Measurements from ENCODE around the gene FADS1. TPM values are rescaled to one million over a fixed set of nuclear protein-coding genes. Genes with fewer than 3 reads are reported as not detected.

Gene FADS1
- total and polyA plus RNA-seq, 2 experiments from 2014 or later, result 74.9 to 119 TPM

DNA sequence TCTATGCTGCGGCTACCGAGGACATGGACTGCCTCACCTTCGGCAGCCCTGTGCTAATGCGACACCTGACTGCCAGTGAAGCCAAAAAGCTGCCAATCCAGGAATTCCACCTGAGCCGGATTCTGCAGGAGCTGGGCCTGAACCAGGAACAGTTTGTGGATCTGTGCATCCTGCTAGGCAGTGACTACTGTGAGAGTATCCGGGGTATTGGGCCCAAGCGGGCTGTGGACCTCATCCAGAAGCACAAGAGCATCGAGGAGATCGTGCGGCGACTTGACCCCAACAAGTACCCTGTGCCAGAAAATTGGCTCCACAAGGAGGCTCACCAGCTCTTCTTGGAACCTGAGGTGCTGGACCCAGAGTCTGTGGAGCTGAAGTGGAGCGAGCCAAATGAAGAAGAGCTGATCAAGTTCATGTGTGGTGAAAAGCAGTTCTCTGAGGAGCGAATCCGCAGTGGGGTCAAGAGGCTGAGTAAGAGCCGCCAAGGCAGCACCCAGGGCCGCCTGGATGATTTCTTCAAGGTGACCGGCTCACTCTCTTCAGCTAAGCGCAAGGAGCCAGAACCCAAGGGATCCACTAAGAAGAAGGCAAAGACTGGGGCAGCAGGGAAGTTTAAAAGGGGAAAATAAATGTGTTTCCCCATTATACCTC lies 20.8 kb downstream of the FADS1 start (continued):
- TF ChIP-seq, protein P1, sequence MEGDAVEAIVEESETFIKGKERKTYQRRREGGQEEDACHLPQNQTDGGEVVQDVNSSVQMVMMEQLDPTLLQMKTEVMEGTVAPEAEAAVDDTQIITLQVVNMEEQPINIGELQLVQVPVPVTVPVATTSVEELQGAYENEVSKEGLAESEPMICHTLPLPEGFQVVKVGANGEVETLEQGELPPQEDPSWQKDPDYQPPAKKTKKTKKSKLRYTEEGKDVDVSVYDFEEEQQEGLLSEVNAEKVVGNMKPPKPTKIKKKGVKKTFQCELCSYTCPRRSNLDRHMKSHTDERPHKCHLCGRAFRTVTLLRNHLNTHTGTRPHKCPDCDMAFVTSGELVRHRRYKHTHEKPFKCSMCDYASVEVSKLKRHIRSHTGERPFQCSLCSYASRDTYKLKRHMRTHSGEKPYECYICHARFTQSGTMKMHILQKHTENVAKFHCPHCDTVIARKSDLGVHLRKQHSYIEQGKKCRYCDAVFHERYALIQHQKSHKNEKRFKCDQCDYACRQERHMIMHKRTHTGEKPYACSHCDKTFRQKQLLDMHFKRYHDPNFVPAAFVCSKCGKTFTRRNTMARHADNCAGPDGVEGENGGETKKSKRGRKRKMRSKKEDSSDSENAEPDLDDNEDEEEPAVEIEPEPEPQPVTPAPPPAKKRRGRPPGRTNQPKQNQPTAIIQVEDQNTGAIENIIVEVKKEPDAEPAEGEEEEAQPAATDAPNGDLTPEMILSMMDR (conservative IDR thresholded peaks at IDR 0.05; ENCODE audit: low read depth in 2 of 2), result no peak
- TF ChIP-seq ZNF331 (CRISPR knock-in tag; IDR thresholded peaks at IDR 0.05; ENCODE audit: low read depth), result no peak
- TF ChIP-seq, protein P2, sequence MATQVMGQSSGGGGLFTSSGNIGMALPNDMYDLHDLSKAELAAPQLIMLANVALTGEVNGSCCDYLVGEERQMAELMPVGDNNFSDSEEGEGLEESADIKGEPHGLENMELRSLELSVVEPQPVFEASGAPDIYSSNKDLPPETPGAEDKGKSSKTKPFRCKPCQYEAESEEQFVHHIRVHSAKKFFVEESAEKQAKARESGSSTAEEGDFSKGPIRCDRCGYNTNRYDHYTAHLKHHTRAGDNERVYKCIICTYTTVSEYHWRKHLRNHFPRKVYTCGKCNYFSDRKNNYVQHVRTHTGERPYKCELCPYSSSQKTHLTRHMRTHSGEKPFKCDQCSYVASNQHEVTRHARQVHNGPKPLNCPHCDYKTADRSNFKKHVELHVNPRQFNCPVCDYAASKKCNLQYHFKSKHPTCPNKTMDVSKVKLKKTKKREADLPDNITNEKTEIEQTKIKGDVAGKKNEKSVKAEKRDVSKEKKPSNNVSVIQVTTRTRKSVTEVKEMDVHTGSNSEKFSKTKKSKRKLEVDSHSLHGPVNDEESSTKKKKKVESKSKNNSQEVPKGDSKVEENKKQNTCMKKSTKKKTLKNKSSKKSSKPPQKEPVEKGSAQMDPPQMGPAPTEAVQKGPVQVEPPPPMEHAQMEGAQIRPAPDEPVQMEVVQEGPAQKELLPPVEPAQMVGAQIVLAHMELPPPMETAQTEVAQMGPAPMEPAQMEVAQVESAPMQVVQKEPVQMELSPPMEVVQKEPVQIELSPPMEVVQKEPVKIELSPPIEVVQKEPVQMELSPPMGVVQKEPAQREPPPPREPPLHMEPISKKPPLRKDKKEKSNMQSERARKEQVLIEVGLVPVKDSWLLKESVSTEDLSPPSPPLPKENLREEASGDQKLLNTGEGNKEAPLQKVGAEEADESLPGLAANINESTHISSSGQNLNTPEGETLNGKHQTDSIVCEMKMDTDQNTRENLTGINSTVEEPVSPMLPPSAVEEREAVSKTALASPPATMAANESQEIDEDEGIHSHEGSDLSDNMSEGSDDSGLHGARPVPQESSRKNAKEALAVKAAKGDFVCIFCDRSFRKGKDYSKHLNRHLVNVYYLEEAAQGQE (IDR thresholded peaks at IDR 0.05; ENCODE audit: unreplicated experiment), result no peak
- TF ChIP-seq EZH2 (IDR thresholded peaks at IDR 0.05; ENCODE audit: low read depth, unreplicated experiment), result no peak

DNA sequence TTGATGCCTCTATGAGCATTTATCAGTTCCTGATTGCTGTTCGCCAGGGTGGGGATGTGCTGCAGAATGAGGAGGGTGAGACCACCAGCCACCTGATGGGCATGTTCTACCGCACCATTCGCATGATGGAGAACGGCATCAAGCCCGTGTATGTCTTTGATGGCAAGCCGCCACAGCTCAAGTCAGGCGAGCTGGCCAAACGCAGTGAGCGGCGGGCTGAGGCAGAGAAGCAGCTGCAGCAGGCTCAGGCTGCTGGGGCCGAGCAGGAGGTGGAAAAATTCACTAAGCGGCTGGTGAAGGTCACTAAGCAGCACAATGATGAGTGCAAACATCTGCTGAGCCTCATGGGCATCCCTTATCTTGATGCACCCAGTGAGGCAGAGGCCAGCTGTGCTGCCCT lies 21.3 kb downstream of the FADS1 start:
- Histone ChIP-seq H3K79me2 (replicated peaks; ENCODE audit: insufficient read depth) (peaks cover 52% of the 10 kb centered on the region), H3K36me3 (ENCODE audit: insufficient read depth) (peaks cover 1% of the 10 kb centered on the region), H3K27ac (ENCODE audit: low read depth) (no peak overlapping the region), H3K4me1 (ENCODE audit: insufficient read depth) (0 out of 2 replicates have a peak, but pooled peaks cover 5% of the 10 kb centered on the region), H3K9me2 (ENCODE audit: insufficient read depth) (no peaks in the 10 kb centered on the region), H3F3A (replicated peaks; ENCODE audit: low read depth) (peaks cover 25% of the 10 kb centered on the region; the same call in 1 of the 2 replicates), H3K4me2 (no peak overlapping the region), H3K27me3 (ENCODE audit: insufficient read depth) (no peaks in the 10 kb centered on the region), H4K20me1 (replicated peaks; ENCODE audit: insufficient read depth) (peaks cover 4% of the 10 kb centered on the region; the same call in 1 of the 2 replicates), H2AFZ (no peak overlapping the region), H3K4me3 (no peak overlapping the region)
- no peak overlapping the region for H3K27ac Mint-ChIP-seq
- peaks cover 17% of the 10 kb centered on the region for H3K4me1 Mint-ChIP-seq
- DNase-seq (ENCODE audit: low spot score) (no peak), ATAC-seq (no peak)
- TF ChIP-seq, protein P3, sequence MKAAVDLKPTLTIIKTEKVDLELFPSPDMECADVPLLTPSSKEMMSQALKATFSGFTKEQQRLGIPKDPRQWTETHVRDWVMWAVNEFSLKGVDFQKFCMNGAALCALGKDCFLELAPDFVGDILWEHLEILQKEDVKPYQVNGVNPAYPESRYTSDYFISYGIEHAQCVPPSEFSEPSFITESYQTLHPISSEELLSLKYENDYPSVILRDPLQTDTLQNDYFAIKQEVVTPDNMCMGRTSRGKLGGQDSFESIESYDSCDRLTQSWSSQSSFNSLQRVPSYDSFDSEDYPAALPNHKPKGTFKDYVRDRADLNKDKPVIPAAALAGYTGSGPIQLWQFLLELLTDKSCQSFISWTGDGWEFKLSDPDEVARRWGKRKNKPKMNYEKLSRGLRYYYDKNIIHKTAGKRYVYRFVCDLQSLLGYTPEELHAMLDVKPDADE (IDR thresholded peaks at IDR 0.05), result no peak
- no peaks in the 10 kb centered on the region for H3K9me3 Mint-ChIP-seq
- H3K36me3 Mint-ChIP-seq (ENCODE audit: low read depth), result peaks cover 67% of the 10 kb centered on the region
- H3K27me3 Mint-ChIP-seq (ENCODE audit: insufficient read depth, low read depth, poor library complexity), result peaks cover 4% of the 10 kb centered on the region
- H3K4me3 Mint-ChIP-seq, result peak overlapping the region; percentile 31; the same call in 2 of the 3 replicates
